ENCODE results near the gene KRT4.

- TF ChIP-seq POLR2A (IDR thresholded peaks at IDR 0.05; ENCODE audit: low read length) (no peak), GATA1 (IDR thresholded peaks at IDR 0.05; ENCODE audit: low read depth, low read length) (no peak)
These were observed 7.6 kb downstream of the KRT4 start for GRCh38 chr12:52806169-52806811.

Data from erythroblast (primary cell).